ENCODE data around the gene NAV1.

NAV1 gene

GRCh38 chr1:201561601-201562000 lies 22.7 kb downstream of the NAV1 start:
- ChIA-PET POLR2A (ENCODE audit: low non-redundant PET) (no interaction called here), CTCF (interaction anchor here (0.9 to 6.5 kb wide), 5 partner anchors 37 to 232 kb away, joined by 3 to 119 read pairs (median 3); no protein-coding TSS in a partner anchor)
- H3K27ac ChIP-seq: peak overlapping the region; percentile 94

DNA sequence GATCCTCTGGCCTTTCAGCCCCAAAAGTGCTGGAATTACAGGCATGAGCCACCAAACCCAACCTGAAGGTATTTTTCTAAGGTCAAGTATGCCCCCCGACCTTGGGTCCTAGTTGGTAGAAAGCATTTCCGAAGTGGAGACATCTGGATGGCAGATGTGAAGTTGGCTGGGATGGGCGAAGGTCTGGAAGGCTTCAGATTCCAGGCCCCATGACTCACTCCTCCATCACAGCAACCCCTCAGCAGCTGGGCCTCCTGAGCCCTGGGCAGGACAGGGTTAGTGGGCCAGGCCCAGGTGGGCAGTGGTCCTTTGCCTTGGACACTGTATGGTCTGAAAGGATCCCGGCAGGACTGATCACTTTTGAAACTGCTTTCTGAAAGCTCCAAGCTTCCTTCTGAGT lies 23.3 kb downstream of the NAV1 start:
- ChIA-PET POLR2A (ENCODE audit: low non-redundant PET) (no interaction called here), CTCF (interaction anchor here (0.7 to 6.5 kb wide), 4 partner anchors 31 to 231 kb away, joined by 3 to 119 read pairs (median 3); no protein-coding TSS in a partner anchor)
- peak; percentile 82 for DNase-seq (ENCODE audit: low spot score)
- no peak for TF ChIP-seq CTCF (conservative IDR thresholded peaks at IDR 0.05; ENCODE audit: low read depth)
- H3K27ac ChIP-seq: peak overlapping the region; percentile 94

More at GRCh38 chr1:201561601-201562000, 22.7 kb downstream of the NAV1 start:
- DNase-seq (ENCODE audit: low spot score): no peak
- no peak for TF ChIP-seq CTCF (conservative IDR thresholded peaks at IDR 0.05; ENCODE audit: low read depth)

DNA sequence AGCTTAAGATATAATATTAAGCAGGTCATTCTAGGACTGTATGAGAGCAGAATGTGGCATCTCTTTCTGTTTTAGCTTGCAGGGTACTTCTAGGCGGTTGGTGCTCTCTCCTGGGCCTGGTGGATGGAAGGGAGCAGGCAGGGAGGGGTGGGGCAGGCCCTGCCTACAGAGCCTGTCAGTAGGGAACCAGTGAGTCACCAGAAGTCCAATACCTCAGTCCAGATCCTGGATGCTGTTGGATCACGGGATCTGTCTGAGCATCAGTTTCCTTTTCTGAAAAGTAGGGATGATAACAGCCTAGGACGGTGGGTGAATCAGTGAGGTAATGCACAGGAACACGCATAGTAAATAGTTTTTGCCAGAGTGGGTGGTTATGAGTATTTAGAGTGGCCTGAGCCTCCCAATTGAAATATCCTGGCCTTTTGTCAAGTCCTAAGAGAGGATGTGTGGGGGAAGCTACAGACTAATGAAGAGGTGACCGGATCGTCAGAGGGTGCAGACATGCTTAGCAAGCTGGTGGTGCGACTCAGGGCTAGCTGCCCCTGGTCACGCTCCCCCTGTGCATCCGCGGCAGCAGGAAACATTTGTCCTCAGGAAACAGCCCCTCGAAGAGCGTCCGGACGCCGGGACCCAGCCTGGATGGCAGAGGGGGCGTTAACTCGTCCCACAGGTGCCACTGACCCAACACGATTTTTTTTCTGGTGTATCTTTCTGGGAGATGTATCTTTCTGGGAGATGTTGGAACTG lies 23.9 kb downstream of the NAV1 start:
- H3K27ac ChIP-seq: peak overlapping the region; percentile 94
- DNase-seq (ENCODE audit: low spot score): peak; percentile 65
- TF ChIP-seq CTCF (conservative IDR thresholded peaks at IDR 0.05; ENCODE audit: low read depth): no peak
- CTCF ChIA-PET: interaction anchor here (0.7 to 6.5 kb wide), 5 partner anchors 32 to 231 kb away, joined by 3 to 119 read pairs (median 3); no protein-coding TSS in a partner anchor
- POLR2A ChIA-PET (ENCODE audit: low non-redundant PET): no interaction called here

DNA sequence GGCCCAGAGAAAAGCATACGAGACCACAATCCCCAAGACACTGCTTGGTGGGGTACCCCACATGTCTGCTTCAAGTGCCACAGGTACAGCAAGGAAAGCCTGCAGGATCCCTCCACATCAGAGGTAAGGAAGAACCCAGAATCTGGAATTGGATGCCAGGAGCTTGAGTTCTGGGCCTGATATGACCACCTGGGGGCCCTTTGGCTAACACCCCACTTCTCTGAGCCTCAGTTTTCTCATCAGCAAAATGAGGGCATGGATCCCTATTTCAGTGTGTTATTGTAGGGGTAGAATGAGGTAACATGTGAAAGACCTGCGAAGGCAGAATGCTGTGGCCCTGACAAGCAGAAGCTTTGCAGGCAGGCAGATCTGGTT lies 24.5 kb downstream of the NAV1 start:
- peak overlapping the region; percentile 94 for H3K27ac ChIP-seq
- CTCF ChIA-PET: interaction anchor here (0.7 to 6.5 kb wide), 2 partner anchors 141 to 230 kb away, joined by 5 to 119 read pairs; no protein-coding TSS in a partner anchor
- POLR2A ChIA-PET (ENCODE audit: low non-redundant PET): no interaction called here

DNA sequence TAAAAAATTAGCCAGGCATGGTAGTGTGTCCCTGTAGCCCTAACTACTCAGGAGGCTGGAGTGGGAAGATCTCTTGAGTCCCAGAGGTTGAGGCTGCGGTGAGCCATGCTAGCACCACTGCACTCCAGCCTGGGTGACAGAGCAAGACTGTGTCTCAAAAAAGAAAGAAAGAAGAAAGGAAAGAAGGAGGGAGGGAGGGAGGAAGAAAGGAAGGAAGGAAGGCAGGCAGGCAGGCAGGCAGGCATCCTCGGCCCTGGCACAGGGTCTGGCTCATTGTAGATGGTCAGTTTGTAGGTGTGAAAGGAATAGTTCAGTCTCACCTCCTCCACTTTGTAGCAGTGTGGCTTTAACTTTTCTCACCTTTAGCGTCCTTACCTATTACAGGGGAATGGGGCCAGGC lies 25.0 kb downstream of the NAV1 start:
- TF ChIP-seq CTCF (conservative IDR thresholded peaks at IDR 0.05; ENCODE audit: low read depth): no peak
- POLR2A ChIA-PET (ENCODE audit: low non-redundant PET): no interaction called here
- DNase-seq (ENCODE audit: low spot score): no peak
- CTCF ChIA-PET: interaction anchor here (0.9 to 2.0 kb wide), 4 partner anchors 141 to 229 kb away, joined by 3 to 11 read pairs (median 8); no protein-coding TSS in a partner anchor
- peak overlapping the region; percentile 94 for H3K27ac ChIP-seq

More for the DNA sequence above, 24.5 kb downstream of the NAV1 start:
- DNase-seq (ENCODE audit: low spot score): no peak
- TF ChIP-seq CTCF (conservative IDR thresholded peaks at IDR 0.05; ENCODE audit: low read depth): no peak

DNA sequence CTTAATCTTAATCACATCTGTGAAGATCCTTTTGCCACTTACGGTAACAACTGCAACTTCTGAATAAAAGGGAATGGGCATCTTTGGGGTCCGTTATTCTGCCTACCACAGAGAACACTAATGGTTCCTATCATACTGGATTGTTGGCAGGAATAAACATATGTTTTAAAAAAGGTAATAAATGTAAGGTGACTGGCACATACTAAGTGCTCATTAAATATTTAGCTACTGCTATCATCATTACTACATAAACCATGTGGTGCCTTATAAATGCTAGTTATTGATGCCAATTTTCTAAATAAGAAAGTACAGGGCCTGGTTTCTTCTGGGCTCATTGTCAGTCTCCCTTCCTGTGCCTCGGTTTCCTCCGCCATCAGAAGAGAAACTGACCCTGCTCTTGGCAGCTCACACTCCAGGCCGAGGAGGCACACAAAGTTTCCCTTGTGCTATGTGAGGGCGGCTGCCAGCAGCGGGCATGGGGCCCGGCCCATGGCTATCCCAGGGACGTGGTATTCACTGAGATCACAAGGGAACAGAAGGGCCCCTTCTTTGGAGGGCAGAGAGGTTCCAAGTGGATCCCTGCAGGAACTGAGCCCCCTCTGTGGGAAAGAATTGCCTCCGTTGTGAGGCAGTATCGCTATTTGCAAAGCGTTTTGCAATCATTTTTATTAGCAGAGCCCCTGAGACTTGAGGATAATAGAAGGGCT lies 26.2 kb downstream of the NAV1 start:
- POLR2A ChIA-PET (ENCODE audit: low non-redundant PET): no interaction called here
- H3K27ac ChIP-seq: peak overlapping the region; percentile 10; the same call in 1 of the 2 replicates
- DNase-seq (ENCODE audit: low spot score): no peak
- CTCF ChIA-PET: interaction anchor here (0.6 to 2.0 kb wide), 4 partner anchors 14 to 228 kb away, joined by 3 to 11 read pairs (median 8); no protein-coding TSS in a partner anchor
- TF ChIP-seq CTCF (conservative IDR thresholded peaks at IDR 0.05; ENCODE audit: low read depth): no peak
